Effector CD8-positive, alpha-beta T cell (primary cell): ENCODE results near the gene GRN.

Source experiments
- DNase-seq: peaks from one replicate; lab custom pipeline; 2025; lab: John Stamatoyannopoulos, UW
- total RNA-seq, 4 experiments: gene quantifications; one replicate each; lab custom pipeline; 2026; lab: John Stamatoyannopoulos, UW

GRN gene
- total RNA-seq: 27.5 to 34.3 (median 33.8) reads per million in 4 experiments

DNA sequence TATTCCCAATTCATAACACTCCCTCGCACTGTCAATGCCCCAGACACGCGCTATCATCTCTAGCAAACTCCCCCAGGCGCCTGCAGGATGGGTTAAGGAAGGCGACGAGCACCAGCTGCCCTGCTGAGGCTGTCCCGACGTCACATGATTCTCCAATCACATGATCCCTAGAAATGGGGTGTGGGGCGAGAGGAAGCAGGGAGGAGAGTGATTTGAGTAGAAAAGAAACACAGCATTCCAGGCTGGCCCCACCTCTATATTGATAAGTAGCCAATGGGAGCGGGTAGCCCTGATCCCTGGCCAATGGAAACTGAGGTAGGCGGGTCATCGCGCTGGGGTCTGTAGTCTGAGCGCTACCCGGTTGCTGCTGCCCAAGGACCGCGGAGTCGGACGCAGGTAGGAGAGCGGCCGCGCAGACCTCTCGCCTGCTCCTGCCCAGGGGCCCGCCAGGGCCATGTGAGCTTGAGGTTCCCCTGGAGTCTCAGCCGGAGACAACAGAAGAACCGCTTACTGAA, at the start of gene GRN:
Gene GRN (plus strand): TSS at position 364 of the 515 bp plus-strand sequence. CDS start 3,863 bp downstream, outside the sequence.
- peak; percentile 74 for DNase-seq

GRCh38 chr17:44297975-44298374, 47.1 kb upstream of the GRN start:
- DNase-seq: no peak

DNA sequence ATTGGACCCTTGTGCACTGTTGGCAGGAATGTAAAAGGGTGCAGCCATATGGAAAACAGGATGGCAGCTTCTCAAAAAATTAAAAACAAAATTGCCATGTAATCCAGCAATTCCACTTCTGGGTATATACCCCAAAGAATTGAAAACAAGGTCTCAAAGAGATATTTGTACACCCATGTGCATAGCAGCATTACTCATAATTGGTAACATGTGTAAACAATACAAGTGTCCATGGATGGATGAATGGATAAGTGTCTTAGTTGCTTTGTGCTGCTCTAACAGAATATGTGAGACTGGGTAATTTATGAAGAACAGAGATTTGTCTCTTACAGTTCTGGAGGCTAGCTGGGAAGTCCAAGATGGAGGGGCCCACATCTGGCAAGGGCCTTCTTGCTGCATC, 40.5 kb upstream of the GRN start:
- DNase-seq: no peak

DNA sequence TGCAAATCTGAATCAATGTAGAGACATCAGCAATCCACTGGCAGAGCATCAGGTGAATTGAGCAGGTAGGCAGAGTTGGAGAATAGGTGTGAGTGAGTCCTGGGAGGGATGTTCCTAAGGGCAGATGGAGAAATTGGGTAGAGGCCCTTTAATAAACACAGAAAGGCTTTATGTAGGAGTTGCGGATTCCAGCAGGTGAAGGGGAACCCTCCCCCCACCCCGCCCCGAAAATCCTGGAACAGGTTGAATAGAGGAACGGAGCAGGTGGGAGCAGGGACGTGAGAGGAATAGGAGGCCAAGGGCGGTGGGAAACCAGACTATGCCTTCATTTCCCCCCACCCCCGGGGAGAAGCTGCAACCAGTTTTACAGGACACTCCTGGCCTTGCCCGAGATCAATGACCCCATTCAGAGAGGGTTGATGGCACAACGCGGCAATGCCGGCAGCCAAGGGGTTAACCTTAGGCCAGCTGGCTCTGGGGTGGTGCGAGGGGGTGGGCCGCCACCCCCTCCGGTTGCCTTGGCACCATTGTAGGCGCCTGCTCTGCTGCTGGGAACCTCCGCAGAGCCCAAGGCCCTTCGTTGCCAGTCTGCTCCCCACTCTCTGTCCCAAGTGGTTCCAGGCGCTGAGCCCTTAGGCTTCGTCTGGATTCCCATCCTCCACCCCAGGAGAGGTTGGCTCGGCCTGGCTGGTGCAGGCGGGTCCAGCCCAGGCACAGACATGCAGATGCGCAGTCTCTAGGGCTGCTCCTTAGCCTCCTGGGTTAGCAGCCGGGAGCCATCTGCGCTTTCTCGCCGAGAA, 37.5 kb upstream of the GRN start:
- no peak for DNase-seq

- DNase-seq: peak; percentile 81
Observed at GRCh38 chr17:44308320-44308818, 36.7 kb upstream of the GRN start, which contains the start of gene RUNDC3A. Gene RUNDC3A, plus strand, starts transcription at chr17:44308601. Its CDS starts 232 bp downstream, at chr17:44308833.

- DNase-seq: no peak
Observed at GRCh38 chr17:44308865-44309264, 36.2 kb upstream of the GRN start.

GRCh38 chr17:44309472-44309871, 35.6 kb upstream of the GRN start:
- no peak for DNase-seq

DNA sequence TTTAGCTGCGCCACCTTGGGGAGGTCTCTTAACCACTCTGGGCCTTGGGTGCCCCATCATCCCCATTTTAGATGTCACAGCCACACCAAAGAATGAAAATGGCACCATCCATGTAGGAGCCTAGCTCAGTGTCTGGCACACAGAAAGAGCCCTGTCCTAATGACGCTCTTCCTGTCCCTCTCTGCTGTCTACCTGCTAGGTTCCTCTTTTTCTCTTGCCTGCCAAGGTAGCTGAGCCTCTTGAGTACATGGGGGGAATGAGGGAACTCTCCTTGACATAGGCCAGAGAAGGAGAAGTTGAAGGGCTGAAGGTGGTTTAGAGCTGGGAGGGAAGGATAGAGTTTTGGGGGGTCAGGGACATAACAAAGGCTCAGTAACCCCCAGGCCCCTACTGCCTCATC, 34.9 kb upstream of the GRN start:
- no peak for DNase-seq

GRCh38 chr17:44310609-44311376, 34.3 kb upstream of the GRN start:
- DNase-seq: no peak

DNA sequence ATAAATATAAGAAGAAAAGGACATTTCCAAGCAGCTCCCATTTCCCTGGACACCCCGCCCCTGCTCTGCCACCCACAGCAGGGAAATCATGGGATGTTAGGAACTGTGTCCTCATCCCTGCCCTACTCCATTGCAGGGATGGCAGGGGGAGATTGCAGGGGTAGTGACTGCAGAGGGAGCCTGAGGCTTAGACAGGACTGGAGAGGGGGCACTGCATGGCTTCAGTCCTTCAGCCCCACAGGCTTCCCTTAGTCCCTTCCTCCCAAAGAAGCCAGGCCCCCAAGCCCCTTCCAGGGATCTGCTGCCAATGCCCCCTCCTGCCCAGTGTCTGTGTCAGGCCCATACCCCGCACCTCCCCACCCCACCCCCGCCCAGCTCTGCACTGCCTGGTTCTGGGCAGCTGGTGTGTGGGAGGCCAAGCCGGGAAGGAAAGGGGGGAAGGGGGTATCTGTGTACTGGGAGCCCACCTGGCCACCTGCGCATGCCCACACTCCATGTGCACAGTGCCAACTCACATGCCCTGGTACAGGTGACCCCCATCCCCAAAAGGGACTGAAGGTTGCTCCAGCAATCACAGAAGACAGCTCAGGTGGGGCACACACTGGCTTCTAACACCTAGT, 33.4 kb upstream of the GRN start:
- no peak for DNase-seq

DNA sequence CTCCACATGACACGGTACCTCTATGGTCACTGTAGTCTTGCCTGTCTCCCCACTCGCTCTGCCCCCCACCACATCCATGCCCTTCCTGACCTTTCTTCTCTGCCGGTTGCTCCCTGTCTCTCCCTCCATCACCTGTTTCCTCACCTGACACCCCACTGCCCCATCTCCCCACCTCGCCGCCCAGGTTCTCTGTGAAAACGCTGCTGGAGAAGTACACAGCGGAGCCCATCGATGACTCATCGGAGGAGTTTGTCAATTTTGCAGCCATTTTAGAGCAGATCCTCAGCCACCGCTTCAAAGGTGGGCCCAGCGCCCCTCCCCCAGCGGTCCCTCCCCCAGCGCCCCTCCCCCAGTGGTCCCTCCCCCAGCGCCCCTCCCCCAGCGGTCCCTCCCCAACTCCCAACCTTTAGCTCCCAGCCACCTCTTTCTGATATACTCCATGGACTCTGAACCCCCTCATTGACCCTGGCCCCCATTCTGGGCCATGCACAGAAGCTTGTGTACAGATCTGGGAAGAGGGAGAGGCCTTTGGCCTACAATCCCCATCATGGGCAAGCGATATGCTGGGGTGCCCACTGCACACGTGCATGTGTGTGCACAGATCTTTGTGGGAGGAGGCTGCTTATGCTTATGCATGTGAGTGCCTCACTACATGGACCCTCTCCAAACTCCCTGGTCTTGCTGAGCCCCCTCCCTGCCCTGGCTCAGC, 32.6 kb upstream of the GRN start:
- no peak for DNase-seq

GRCh38 chr17:44314031-44314430, 31.1 kb upstream of the GRN start:
- DNase-seq: no peak

- DNase-seq: no peak
Observed at GRCh38 chr17:44314524-44314868, 30.6 kb upstream of the GRN start.

- no peak for DNase-seq
Observed at GRCh38 chr17:44314869-44315661, 30.0 kb upstream of the GRN start.

- no peak for DNase-seq
Observed at GRCh38 chr17:44315760-44316731, 29.1 kb upstream of the GRN start.

- DNase-seq: no peak
Observed at GRCh38 chr17:44317545-44317944, 27.6 kb upstream of the GRN start.

DNA sequence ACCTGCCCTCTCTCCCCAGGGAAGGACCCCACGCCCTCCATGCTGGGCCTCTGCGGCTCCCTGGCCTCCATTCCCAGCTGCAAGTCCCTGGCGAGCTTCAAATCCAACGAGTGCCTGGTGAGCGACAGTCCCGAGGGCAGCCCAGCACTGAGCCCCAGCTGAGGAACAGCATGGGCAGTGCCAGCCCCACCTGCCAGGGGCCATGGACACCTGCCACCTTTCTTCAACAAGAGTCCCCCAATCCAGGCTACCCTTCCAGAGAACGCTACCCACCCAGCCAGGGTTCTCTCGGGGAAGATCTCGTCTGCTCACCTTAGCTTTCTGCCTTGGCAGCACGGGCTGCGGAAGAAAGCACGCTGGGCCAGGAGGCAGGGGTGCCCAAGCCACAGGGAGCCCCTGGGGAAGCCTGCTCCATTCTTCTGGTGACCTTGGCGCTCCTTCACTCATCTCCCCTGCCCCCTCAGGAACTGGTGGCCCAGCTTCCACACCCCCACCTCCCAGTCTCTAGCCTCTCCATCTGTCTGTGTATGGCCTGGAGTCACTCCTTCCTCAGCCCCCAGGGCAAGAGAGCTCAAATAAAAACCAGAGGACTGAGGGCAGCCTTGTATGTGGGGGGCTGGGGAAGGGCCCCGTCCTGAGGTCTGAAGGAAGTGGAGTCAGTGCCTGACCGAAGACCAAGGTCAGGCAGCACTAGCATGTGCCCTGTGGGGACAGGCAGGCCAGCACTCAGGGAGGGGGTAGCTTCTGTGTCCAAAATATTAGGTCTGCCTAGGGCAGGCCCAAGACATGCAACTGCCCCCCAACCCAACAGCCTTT, 26.8 kb upstream of the GRN start:
- no peak for DNase-seq

DNA sequence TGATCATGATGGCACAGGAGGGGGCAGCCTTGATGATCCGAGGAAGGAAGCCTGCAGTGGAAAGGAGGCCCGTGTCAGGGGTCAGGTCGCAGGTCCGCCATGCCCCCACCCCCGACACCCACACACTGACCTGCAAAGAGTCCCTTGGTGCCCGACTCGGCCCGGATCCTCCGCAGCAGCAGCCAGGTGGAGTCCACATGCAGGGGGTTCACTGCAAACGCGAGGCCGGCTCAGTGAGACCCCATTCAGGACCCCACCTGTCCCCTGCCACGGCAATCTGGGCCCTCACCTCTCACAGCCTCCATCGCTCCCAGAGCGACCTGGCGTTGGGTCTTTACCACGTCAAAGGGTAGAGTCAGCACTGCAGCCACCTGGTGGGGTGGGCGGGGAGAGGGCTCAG, 25.0 kb upstream of the GRN start:
- no peak for DNase-seq
